ENCODE measurements around the gene RELT. TPM values are rescaled to one million over a fixed set of nuclear protein-coding genes. Genes with fewer than 3 reads are reported as not detected.

RELT gene
- total and polyA plus RNA-seq, 2 donors (not counting 1 experiment from before 2014, with no cell fraction given), result 0.33 to 0.70 TPM

- Histone ChIP-seq H3K4me1 (ENCODE audit: control insufficient read depth, extremely low read depth, insufficient read depth, low read length) (no peaks in the 10 kb centered on the region), H4K20me1 (ENCODE audit: control insufficient read depth, extremely low read depth, insufficient read depth, low read length) (no peaks in the 10 kb centered on the region), H3K4me2 (ENCODE audit: extremely low read depth, insufficient read depth, low read length) (no peak overlapping the region), H3K79me2 (ENCODE audit: control insufficient read depth, insufficient read depth, low read length) (no peaks in the 10 kb centered on the region), H3K9ac (ENCODE audit: insufficient read depth, low read length) (no peak overlapping the region), H2AFZ (ENCODE audit: low read length) (no peak overlapping the region), H3K36me3 (ENCODE audit: control insufficient read depth, insufficient read depth, low read length) (peaks cover 6% of the 10 kb centered on the region), H3K9me3 (ENCODE audit: control insufficient read depth, insufficient read depth, low read depth, low read length) (no peaks in the 10 kb centered on the region), H3K27ac (ENCODE audit: insufficient read depth, low read length) (no peak overlapping the region), H3K4me3 (replicated peaks in 1 of 4; ENCODE audit: control extremely low read depth in 1 of 4, insufficient read depth in 1 of 4, low read depth in 3 of 4, low read length in 4 of 4) (no peak overlapping the region), H3K27me3 (ENCODE audit: control insufficient read depth, insufficient read depth, low read length) (no peaks in the 10 kb centered on the region)
- no peak for DNase-seq (ENCODE audit: low read depth in 2 of 2)
- TF ChIP-seq CTCF (conservative IDR thresholded peaks at IDR 0.05 in 1 of 2, IDR thresholded peaks at IDR 0.05 in 1 of 2; ENCODE audit: low read depth in 1 of 2, low read length in 2 of 2) (no peak), EZH2 (IDR thresholded peaks at IDR 0.05; ENCODE audit: low read length, missing control alignments) (no peak)
Observed at GRCh38 chr11:73399159-73399590, 23.0 kb downstream of the RELT start.

- no peak for DNase-seq (ENCODE audit: low read depth in 2 of 2)
Observed at GRCh38 chr11:73399636-73400035, 23.4 kb downstream of the RELT start.

DNA sequence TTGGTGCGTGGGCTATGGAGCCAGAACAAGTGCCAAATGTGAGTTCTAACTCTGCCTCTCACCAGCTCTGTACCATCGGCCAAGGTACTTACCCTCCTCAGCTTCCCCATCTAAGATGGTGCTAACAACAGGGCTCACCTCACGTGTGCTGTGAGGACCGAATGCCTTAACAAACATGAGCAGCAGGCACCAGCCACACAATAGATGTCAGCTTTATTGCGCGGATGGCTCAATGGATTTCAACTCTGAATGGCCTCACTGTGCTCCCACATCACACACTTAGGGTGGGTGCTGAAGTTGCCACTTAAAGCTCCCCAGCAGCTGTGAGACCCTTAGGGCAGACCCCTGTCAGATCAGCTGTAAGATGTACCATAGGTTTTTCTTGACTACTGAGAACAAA, 24.1 kb downstream of the RELT start:
- no peak overlapping the region for H3K27ac ChIP-seq (ENCODE audit: insufficient read depth, low read length)
- H3K36me3 ChIP-seq (ENCODE audit: control insufficient read depth, insufficient read depth, low read length), result peaks cover 6% of the 10 kb centered on the region
- H3K4me1 ChIP-seq (ENCODE audit: control insufficient read depth, extremely low read depth, insufficient read depth, low read length), result no peaks in the 10 kb centered on the region
- H3K9ac ChIP-seq (ENCODE audit: insufficient read depth, low read length), result no peak overlapping the region
- DNase-seq (ENCODE audit: low read depth in 2 of 2), result no peak
- no peaks in the 10 kb centered on the region for H3K27me3 ChIP-seq (ENCODE audit: control insufficient read depth, insufficient read depth, low read length)
- H3K4me3 ChIP-seq (replicated peaks in 1 of 4; ENCODE audit: control extremely low read depth in 1 of 4, insufficient read depth in 1 of 4, low read depth in 3 of 4, low read length in 4 of 4), result no peak overlapping the region
- no peak for TF ChIP-seq EZH2 (IDR thresholded peaks at IDR 0.05; ENCODE audit: low read length, missing control alignments)
- no peak for TF ChIP-seq CTCF (conservative IDR thresholded peaks at IDR 0.05 in 1 of 2, IDR thresholded peaks at IDR 0.05 in 1 of 2; ENCODE audit: low read depth in 1 of 2, low read length in 2 of 2)
- no peaks in the 10 kb centered on the region for H3K79me2 ChIP-seq (ENCODE audit: control insufficient read depth, insufficient read depth, low read length)
- H3K4me2 ChIP-seq (ENCODE audit: extremely low read depth, insufficient read depth, low read length), result no peak overlapping the region
- H2AFZ ChIP-seq (ENCODE audit: low read length), result no peak overlapping the region
- H3K9me3 ChIP-seq (ENCODE audit: control insufficient read depth, insufficient read depth, low read depth, low read length), result no peaks in the 10 kb centered on the region
- no peaks in the 10 kb centered on the region for H4K20me1 ChIP-seq (ENCODE audit: control insufficient read depth, extremely low read depth, insufficient read depth, low read length)

More at GRCh38 chr11:73399636-73400035, 23.4 kb downstream of the RELT start:
- Histone ChIP-seq H3K36me3 (ENCODE audit: control insufficient read depth, insufficient read depth, low read length) (peaks cover 4% of the 10 kb centered on the region), H2AFZ (ENCODE audit: low read length) (no peak overlapping the region), H3K9me3 (ENCODE audit: control insufficient read depth, insufficient read depth, low read depth, low read length) (no peaks in the 10 kb centered on the region), H3K27me3 (ENCODE audit: control insufficient read depth, insufficient read depth, low read length) (no peaks in the 10 kb centered on the region), H3K4me2 (ENCODE audit: extremely low read depth, insufficient read depth, low read length) (no peak overlapping the region), H3K4me3 (replicated peaks in 1 of 4; ENCODE audit: control extremely low read depth in 1 of 4, insufficient read depth in 1 of 4, low read depth in 3 of 4, low read length in 4 of 4) (no peak overlapping the region), H3K4me1 (ENCODE audit: control insufficient read depth, extremely low read depth, insufficient read depth, low read length) (no peaks in the 10 kb centered on the region), H3K79me2 (ENCODE audit: control insufficient read depth, insufficient read depth, low read length) (no peaks in the 10 kb centered on the region), H3K27ac (ENCODE audit: insufficient read depth, low read length) (no peak overlapping the region), H3K9ac (ENCODE audit: insufficient read depth, low read length) (no peak overlapping the region), H4K20me1 (ENCODE audit: control insufficient read depth, extremely low read depth, insufficient read depth, low read length) (no peaks in the 10 kb centered on the region)
- TF ChIP-seq EZH2 (IDR thresholded peaks at IDR 0.05; ENCODE audit: low read length, missing control alignments) (no peak), CTCF (conservative IDR thresholded peaks at IDR 0.05 in 1 of 2, IDR thresholded peaks at IDR 0.05 in 1 of 2; ENCODE audit: low read depth in 1 of 2, low read length in 2 of 2) (no peak)
